Fibroblast of the conjunctiva (primary cell): Measurements from ENCODE around the gene TP53I11.
A peak's percentile ranks its signal among the peaks of the same experiment; 100 is the strongest.

Experiments
- DNase-seq: peaks from one replicate; pipeline ENCODE4 v3.0.0-alpha.2; 2010; ENCODE audit warnings: low read depth

Gene TP53I11

GRCh38 chr11:44912270-44912987, 38.3 kb downstream of the TP53I11 start:
- DNase-seq: no peak

GRCh38 chr11:44911029-44911814, 39.5 kb downstream of the TP53I11 start:
- peak; percentile 62 for DNase-seq

DNA sequence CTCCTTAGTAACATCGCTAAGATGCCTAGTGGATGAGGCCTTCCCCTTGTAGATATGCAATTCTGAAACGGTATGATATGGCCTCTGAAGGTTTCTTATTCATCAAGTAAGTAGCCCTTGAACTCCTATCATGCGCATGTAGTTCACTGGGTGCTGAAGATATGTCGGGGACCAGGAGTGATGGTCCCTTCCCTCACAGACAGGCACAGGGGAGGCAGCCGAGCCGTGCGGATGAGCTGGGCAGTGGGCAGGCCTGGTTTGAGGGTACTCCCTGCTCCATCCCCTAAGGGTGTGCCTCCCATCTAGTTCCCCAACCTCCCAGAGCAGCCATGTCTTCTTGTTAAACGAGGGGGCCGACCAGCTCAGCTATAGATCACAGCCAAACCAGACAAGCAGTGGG, 40.1 kb downstream of the TP53I11 start:
- no peak for DNase-seq

DNA sequence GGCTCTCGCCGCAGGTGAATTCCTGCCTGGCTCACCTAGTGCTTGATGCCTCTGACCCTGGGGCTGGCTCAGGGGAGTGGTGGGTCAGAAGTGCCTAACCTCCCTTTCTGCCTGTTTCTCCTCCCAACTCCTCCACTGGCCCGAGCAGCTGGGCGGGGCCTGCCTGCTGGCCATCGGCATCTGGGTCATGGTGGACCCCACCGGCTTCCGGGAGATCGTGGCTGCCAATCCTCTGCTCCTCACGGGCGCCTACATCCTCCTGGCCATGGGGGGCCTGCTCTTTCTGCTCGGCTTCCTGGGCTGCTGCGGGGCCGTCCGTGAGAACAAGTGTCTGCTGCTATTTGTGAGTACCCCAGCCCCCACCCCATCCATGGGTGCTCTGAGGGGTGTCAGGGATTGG, 41.1 kb downstream of the TP53I11 start:
- DNase-seq: no peak

DNA sequence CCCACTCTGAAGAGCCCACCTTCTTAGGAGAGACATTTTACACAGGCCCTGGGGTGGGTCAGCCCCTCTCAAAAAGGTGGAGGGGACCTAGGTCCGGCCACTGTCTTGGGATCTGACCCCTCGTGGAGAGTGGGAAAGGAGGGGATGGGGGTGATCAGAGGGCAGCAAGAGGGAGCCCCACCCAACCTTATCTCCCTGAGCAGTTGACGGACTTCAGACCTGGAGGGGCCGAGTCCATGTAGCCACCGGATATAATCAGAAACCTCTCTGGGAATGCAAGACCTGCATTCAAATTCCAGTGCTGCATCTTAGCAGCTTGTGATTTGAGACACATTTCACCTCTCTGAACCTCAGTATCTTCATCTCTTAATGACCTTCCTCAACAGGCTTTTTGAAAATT, 44.0 kb downstream of the TP53I11 start:
- DNase-seq: no peak

GRCh38 chr11:44905131-44905866, 45.4 kb downstream of the TP53I11 start:
- no peak for DNase-seq

DNA sequence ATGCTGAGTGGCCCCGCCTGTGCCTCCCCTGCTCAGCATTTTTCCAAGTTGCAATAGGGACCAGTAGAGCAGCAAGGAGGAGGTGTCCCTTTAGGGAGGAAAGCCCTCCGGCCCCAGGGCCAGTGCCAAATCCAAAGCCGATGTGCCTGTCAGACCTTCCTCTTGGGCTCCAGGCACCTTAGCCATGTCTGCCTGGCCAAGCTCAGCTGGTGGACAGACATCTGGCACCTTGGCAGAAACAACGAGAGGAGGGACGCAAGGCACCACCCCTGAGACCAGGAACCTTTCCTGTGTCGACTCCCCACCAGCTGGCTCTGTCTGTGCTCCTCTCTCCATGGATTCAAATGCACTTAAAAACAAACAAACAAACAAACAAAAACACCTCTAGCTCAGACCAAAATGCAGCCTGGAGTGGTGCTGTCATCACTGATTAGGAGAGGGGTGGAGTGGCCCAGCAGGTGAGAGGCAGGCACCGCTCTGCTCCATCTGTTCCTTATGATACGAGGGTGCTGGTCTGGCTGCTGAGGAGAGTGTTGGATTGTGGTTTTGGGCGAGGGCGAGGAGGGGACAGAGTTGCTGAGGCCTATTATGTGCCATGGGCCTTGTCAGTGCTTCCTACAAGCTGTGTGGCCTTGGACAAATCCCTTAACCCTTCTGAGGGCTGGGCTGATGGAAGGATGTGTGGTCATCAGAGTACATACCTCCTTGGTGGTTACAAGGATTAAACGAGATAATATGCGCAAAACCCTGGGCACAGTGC, 46.2 kb downstream of the TP53I11 start:
- DNase-seq: no peak

GRCh38 chr11:44903518-44903917, 47.2 kb downstream of the TP53I11 start:
- no peak for DNase-seq

GRCh38 chr11:44903035-44903434, 47.6 kb downstream of the TP53I11 start:
- no peak for DNase-seq

DNA sequence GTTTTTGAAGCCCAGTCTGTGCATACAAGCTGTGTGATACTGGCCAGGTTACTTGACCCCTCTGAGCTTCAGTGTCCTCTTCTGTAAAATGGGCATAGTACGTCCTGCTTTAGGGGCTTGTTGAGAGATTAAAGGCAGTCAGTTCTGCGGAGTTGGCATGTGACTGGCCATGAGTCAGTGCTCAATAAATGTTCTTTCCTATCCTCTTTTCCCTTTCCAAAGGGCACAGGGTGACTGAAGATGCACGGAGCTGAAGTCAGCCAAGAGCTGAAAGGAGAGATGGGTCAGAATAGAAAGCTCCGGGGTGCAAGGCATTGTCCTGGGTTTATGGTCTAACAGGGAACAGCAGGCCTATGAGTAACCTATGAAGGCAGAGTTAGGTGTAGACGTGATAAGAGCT, 48.9 kb downstream of the TP53I11 start:
- DNase-seq: no peak

DNA sequence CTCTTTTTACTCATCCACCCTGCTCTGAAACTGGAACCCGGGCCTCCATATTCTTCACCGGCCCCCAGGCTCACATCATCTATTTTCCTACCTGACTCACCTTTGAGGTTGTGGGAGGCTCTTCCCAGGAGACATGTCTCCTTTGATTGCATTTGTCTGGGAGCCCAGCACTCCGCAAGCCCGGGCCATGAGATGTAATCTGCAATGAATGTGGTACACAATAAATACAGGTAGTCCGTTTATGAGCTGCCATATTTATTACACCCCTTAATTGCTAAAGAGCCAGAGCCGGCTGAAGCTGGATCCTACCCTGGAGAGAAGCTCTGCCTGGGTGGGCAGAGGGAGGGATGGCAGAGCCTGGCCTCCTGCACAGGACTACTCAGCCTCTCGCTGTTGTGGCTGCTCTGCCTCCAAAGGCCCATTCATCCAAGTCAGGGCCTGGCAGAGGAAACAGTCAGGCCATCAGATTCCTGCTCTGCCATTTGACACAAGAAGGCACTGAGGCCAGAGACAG, 49.5 kb downstream of the TP53I11 start:
- no peak for DNase-seq

DNA sequence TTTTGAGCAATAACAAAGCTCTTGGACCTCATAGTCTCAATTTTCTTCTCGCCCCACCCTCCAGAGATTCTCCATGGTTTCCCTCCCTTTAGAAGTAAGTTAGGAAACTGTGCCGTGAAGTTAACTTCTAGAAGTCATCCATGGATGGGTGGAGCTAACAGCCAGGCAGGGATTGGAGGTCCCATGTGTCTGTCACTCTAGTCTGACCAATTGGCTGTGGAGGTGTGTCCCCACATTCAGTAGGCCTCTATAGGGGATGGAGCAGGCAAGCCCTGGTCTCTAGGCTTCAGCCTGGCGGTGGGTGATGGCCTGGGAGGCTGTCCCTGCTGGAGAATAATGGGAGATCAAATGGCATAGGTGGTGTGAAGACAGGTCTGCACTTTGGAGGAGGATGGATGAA, 50.7 kb downstream of the TP53I11 start:
- peak; percentile 12 for DNase-seq

DNA sequence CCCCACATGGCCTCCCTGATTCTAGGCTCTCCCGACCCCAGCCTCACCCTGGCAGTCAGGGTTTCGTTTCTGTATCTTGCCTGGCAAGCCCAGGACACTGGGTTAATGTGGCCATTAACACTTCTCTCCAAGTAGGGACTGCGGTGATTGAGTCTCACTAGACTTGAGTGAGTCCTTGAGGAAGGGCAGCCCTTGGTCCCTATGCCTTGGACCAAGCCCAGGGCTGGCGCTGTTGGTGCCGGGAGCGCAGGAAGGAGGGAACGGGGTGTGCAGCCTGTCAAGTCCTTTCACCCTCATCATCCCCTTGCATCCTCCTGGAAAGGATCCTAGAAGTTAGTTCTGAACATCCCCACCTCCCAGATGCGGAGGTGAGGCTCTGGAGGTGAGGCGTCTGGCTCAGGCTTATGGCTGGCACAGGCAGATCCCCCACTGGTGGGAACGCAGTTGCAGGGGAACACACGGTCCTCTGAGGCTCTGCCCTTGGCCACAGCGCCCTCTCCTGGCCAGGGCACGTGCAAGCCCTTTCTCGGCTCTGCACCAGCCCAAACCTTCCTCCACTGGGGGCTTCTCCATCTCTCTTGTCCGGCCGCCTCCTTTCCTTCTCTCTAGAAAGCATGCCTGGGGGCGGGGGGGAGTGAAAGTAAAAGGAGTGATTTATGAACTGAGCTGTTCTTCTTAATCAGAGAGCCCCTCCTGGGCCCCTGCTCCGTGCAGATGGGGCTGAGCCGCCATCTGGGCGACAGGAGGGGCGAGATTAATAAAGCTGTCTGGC, 56.7 kb downstream of the TP53I11 start:
- peak; percentile 54 for DNase-seq

- DNase-seq: no peak
Measured at GRCh38 chr11:44893308-44893822, 57.3 kb downstream of the TP53I11 start.

DNA sequence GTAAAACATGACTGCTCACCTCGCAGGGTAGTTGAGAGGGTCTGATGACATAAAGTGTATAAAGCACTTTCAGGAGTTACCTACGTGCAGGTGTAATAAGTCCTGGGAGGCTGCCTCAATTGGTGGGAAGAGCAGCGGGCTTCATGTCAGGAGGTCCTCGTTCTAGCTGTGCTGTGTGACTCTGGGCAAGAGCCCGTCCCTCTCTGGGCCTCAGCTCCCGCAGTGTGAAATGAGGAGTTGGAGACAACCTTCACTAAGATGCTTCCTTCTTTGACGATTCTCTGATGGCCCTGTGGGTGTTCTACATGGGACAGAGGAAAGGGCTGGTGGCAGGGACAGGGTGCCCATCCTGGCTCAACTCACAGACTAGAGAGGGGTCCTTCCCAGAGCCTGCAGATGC, 57.8 kb downstream of the TP53I11 start:
- no peak for DNase-seq

- no peak for DNase-seq
Measured at GRCh38 chr11:44889266-44889665, 61.4 kb downstream of the TP53I11 start.

DNA sequence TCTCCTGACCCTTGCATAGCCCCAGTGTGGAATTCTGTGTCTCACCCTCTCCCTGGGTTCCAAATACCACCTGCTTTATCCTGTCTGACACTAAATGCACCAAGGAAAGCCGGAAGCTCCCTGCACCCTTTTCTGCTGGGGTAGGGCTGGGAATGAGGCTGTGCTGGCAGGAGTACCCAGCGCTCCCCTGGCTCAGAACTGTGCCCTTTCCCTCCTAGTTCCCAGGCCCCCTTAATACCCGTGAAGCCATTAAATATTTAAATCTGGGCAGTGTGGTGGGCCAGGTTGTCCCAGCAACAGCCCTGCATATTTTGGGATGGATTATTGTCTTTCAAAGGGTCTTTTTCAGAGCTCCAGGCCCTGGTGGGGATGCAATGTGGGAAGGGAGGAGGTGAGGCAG, 63.0 kb downstream of the TP53I11 start:
- no peak for DNase-seq

- peak; percentile 36 for DNase-seq
Measured at GRCh38 chr11:44886790-44887140, 63.9 kb downstream of the TP53I11 start.

DNA sequence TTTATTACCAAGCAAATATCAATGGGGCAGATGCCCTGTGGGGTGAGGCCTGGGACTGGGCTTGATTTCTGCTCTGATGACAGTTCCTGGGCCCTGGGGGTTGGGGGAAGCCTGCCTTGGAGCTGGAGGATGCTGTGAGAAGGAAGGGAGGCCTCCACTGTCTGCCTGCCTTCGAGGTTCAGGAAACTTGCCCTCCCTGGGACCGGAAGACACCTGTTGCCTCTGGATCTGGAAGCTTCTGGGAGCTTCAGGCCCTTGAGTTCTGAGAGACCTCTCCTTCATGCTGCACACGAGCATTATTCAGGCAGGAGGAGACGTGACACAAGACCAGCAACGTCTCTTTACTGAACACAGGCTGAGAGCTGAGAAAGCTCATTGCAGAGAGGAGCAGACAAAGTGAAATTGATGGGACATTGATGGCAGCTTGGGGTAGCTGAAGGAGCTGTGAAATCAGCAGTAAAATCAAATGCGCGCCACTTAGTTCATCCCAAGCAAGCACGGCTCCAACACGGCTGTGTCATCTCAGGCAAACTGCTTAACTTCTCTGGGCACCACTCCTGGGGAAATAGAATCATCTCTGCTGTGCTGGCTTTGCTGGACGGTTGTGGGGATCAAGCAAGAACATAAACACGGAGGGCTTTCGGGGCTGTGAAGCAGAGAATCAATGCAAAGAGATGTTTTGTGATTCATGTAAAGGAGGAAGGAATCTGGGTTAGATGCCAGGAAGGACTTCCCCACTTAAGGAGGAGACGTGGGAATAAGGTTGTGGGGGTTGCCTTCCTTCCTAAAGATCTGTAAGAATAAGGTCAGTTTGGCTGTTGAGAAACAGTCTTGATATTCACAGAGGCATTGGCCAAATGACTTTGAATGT, 64.5 kb downstream of the TP53I11 start:
- no peak for DNase-seq
